ENCODE measurements around the gene STX3.
"Not testable (repeated sequence)": the region's sequence is repeated elsewhere in the genome, so short reads cannot be mapped to it uniquely, and the experiment has no call there.

Gene STX3

GRCh38 chr11:59847626-59848025 is 92.5 kb downstream of the STX3 start:
- no peak for DNase-seq

- not testable (repeated sequence) for DNase-seq
Measured at GRCh38 chr11:59848439-59848838, 93.3 kb downstream of the STX3 start.

DNA sequence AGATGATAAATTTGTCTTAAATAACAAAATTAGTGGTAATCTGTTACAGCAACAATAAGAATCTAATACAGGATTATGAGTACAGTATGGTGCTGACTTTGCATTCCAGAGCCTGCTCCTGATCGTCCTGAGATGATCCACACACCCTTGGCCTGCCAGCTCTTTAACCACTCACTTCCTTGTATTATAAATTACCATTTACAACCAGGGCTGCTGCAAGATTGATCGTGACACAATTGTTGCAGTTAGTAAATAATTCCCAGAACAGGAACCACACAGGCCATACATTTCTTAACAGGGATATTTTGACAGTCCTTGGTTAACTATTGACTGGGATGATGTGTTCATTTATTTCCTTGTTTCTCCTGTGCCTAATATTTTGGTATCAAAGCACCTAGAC is 94.0 kb downstream of the STX3 start:
- no peak for DNase-seq

GRCh38 chr11:59849551-59849950 is 94.4 kb downstream of the STX3 start:
- DNase-seq = not testable (repeated sequence)

DNA sequence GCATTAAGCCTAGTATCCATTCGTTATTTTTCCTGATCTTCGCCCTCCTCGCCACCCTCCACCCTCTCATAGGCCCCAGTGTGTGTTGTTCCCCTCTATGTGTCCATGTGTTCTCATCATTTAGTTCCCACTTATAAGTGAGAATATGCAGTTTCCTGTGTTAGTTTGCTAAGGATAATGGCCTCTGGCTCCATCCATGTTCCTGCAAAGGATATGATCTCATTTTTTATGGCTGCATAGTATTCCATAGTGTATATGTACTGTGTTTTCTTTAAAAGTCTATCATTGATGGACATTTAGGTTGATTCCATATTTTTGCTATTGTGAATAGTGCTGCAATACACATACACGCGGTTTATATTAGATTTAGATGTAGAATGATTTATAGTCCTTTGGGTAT is 96.2 kb downstream of the STX3 start:
- not testable (repeated sequence) for DNase-seq

DNA sequence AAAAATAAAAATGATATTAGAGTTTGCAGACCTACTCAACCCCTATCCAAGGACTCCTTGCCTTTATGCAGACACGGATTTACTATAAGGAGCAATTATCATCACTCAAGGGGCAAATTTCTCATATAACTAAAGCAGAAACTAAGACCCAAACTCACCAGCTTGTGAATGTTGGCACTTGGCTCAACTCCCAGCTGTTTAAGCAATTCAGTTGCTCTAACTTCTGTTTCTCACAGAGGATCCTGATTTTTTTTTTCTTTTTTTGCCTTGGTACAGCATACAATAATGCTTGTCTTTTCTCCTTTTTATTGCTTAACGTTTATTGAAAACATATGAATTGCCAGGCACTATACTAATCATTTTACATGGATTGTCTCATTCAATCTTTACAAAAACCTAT is 99.7 kb downstream of the STX3 start:
- no peak for DNase-seq

All from NCI-H1694 (cell line).